Renal cortex interstitium (tissue), 11 donors: ENCODE measurements around the gene GCSAM. TPM values are rescaled to one million over a fixed set of nuclear protein-coding genes. Genes with fewer than 3 reads are reported as not detected.

Source experiments
- DNase-seq, 11 donors: peaks; one replicate each; pipeline ENCODE4 v3.0.0-alpha.2; 2013; ENCODE audit warnings: low read depth in 9 of 11, low spot score in 4 of 11; ENCODE audit errors: extremely low read depth in 1 of 11
- polyA plus RNA-seq, 3 donors: library from polyadenylated mRNA; unstranded; fragments of 120-200 nt; gene quantifications; one replicate each; pipeline ENCODE4 v1.2.1, GENCODE V29; 2013; ENCODE audit not compliant: insufficient read length in 3 of 3

Gene GCSAM
- polyA plus RNA-seq, 3 donors, result 1.3 to 3.1 (median 2.3) TPM

GRCh38 chr3:112132088-112132487 is 960 bp downstream of the GCSAM start:
- no peak for DNase-seq

- DNase-seq, result no peak
Measured at GRCh38 chr3:112131111-112131510, 1.9 kb downstream of the GCSAM start.

GRCh38 chr3:112130638-112130993 is 2.4 kb downstream of the GCSAM start:
- no peak for DNase-seq

- no peak for DNase-seq
Measured at GRCh38 chr3:112129925-112130637, 3.0 kb downstream of the GCSAM start.

GRCh38 chr3:112128843-112129727 is 4.0 kb downstream of the GCSAM start:
- peak in 3 of 11 donors; percentile 26 to 38 (median 33) for DNase-seq

GRCh38 chr3:112127522-112128494 is 5.2 kb downstream of the GCSAM start:
- no peak for DNase-seq

- DNase-seq, result peak in 6 of 11 donors; percentile 49 to 79 (median 60)
Measured at GRCh38 chr3:112126511-112126911, 6.5 kb downstream of the GCSAM start.

- DNase-seq, result no peak
Measured at GRCh38 chr3:112124907-112125607, 8.0 kb downstream of the GCSAM start.

GRCh38 chr3:112123548-112123947 is 9.5 kb downstream of the GCSAM start:
- no peak for DNase-seq

- no peak for DNase-seq
Measured at GRCh38 chr3:112122870-112123269, 10.2 kb downstream of the GCSAM start.

- DNase-seq, result no peak
Measured at GRCh38 chr3:112121577-112122547, 11.2 kb downstream of the GCSAM start.

- DNase-seq, result no peak
Measured at GRCh38 chr3:112119962-112120836, 12.8 kb downstream of the GCSAM start.

- no peak for DNase-seq
Measured at GRCh38 chr3:112117841-112118571, 15.0 kb downstream of the GCSAM start.

GRCh38 chr3:112117415-112117814 is 15.6 kb downstream of the GCSAM start:
- no peak for DNase-seq

- no peak for DNase-seq
Measured at GRCh38 chr3:112116748-112117186, 16.3 kb downstream of the GCSAM start.

GRCh38 chr3:112115806-112116383 is 17.2 kb downstream of the GCSAM start:
- no peak for DNase-seq
